ENCODE measurements around the gene SCAANT1.
A peak's percentile ranks its signal among the peaks of the same experiment; 100 is the strongest.

SCAANT1 gene

DNA sequence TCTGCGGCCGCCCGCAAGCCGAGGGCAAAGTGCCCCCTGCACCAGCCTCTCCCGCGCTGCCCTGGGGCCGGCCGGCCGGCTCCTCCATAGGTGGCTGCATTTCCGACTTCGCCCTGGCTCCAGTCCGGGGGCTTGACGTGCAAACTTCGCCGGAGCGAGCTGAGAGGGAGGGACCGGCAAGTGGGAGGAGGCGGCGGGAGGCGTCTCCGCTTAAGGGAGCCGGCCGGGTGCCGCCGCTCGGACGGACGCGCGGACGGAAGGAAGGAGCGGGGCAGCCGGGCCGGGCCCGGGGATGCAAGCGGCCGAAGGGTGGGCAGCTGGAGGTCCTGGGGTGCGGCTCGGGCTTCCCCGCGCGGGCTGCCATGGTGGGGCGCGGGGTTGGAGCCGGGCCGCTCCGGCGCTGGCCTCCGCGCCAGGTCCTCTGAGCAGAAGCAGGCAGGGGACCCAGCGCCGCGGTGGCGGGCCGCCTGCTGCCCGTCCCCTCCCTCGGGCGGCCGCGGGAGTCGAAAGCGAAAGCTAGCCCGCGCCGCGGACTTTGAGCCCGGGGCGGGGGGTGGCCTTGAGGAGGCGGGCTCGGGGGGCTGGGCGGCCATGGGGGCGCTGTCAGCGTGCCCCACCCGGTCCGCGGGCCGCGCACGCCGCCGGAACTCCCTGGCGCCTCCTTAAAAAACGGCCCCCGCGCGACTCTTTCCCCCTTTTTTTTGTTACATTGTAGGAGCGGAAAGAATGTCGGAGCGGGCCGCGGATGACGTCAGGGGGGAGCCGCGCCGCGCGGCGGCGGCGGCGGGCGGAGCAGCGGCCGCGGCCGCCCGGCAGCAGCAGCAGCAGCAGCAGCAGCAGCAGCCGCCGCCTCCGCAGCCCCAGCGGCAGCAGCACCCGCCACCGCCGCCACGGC, at the start of gene SCAANT1:
SCAANT1 (minus strand) TSS at position 511 of the 895 bp plus-strand sequence.
- TF ChIP-seq, protein P1, sequence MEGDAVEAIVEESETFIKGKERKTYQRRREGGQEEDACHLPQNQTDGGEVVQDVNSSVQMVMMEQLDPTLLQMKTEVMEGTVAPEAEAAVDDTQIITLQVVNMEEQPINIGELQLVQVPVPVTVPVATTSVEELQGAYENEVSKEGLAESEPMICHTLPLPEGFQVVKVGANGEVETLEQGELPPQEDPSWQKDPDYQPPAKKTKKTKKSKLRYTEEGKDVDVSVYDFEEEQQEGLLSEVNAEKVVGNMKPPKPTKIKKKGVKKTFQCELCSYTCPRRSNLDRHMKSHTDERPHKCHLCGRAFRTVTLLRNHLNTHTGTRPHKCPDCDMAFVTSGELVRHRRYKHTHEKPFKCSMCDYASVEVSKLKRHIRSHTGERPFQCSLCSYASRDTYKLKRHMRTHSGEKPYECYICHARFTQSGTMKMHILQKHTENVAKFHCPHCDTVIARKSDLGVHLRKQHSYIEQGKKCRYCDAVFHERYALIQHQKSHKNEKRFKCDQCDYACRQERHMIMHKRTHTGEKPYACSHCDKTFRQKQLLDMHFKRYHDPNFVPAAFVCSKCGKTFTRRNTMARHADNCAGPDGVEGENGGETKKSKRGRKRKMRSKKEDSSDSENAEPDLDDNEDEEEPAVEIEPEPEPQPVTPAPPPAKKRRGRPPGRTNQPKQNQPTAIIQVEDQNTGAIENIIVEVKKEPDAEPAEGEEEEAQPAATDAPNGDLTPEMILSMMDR (IDR thresholded peaks at IDR 0.05; ENCODE audit: low read depth, low read length): no peak
- peak; percentile 91 for DNase-seq (ENCODE audit: low read depth, low spot score)
- in situ Hi-C loops (cut with HindIII; ENCODE audit: low sequenced_read_pairs): no loop called here
- peak within 1 kb of the TSS; percentile 68 for H3K4me3 ChIP-seq (ENCODE audit: low read depth, low read length)

- in situ Hi-C loops (cut with HindIII; ENCODE audit: low sequenced_read_pairs): no loop called here
- peak; percentile 56 for DNase-seq (ENCODE audit: low read depth, low spot score)
- TF ChIP-seq, protein P1 (IDR thresholded peaks at IDR 0.05; ENCODE audit: low read depth, low read length): peak; percentile 67
- H3K4me3 ChIP-seq (ENCODE audit: low read depth, low read length): no peak overlapping the region
Measured at GRCh38 chr3:63961891-63962290, 49.7 kb upstream of the SCAANT1 start.

- in situ Hi-C loops (cut with HindIII; ENCODE audit: low sequenced_read_pairs): no loop called here
- TF ChIP-seq, protein P1 (IDR thresholded peaks at IDR 0.05; ENCODE audit: low read depth, low read length): no peak
- DNase-seq (ENCODE audit: low read depth, low spot score): peak; percentile 74
- no peak overlapping the region for H3K4me3 ChIP-seq (ENCODE audit: low read depth, low read length)
Measured at GRCh38 chr3:63960048-63960711, 48.0 kb upstream of the SCAANT1 start.

DNA sequence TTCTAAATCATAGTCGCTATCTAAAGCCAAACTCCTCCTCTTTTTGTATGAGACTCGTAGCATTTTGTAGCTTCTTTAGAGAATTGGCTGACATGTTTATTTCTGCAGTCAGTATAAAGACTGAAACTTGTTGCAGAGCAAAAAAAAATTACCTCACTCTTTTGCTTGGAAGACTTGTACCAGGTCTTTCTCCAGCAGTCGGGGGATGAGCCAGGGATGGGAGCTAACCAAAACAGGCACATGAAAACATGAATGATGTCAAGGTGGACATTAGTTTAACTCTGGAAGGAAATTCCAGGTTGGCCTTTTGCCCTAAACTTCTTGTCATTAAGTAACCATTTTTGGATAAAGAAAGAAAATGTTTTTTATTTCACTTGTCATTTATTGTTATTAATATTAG, 47.0 kb upstream of the SCAANT1 start:
- no peak for DNase-seq (ENCODE audit: low read depth, low spot score)
- no peak overlapping the region for H3K4me3 ChIP-seq (ENCODE audit: low read depth, low read length)
- in situ Hi-C loops (cut with HindIII; ENCODE audit: low sequenced_read_pairs): no loop called here
- TF ChIP-seq, protein P1 (IDR thresholded peaks at IDR 0.05; ENCODE audit: low read depth, low read length): no peak

GRCh38 chr3:63955830-63956545, 43.8 kb upstream of the SCAANT1 start:
- TF ChIP-seq, protein P1 (IDR thresholded peaks at IDR 0.05; ENCODE audit: low read depth, low read length): no peak
- no peak overlapping the region for H3K4me3 ChIP-seq (ENCODE audit: low read depth, low read length)
- in situ Hi-C loops (cut with HindIII; ENCODE audit: low sequenced_read_pairs): no loop called here
- DNase-seq (ENCODE audit: low read depth, low spot score): no peak

DNA sequence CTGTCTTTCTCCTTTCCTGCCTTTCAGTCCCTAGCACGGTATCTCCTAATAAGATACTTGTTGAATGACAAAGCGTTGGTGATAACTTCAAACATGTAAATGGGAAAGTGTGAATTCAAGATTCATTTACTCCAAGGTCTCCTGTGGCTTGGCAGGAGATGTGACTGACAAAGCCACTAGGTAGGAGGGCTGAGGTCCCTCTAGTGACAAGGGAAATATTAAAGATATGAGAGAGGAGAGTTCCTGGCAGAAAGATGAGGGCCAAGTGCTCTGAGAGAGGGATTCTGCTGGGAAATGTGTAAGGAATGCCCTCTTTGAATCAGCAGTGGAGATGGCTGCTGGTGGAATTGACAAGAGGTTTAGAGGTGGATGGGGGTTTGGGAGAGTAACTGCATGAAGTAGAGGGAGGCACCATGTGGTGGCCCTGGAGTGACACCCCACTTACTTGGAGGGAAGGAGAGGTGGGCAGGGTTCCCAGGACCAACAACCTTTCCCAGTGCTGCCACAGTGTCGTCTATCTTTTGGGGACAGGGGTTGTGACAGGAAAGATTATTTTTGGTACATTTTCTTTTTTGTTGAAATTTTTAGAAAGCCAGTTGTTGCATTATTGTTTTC, 43.0 kb upstream of the SCAANT1 start:
- no peak overlapping the region for H3K4me3 ChIP-seq (ENCODE audit: low read depth, low read length)
- no peak for DNase-seq (ENCODE audit: low read depth, low spot score)
- in situ Hi-C loops (cut with HindIII; ENCODE audit: low sequenced_read_pairs): no loop called here
- TF ChIP-seq, protein P1 (IDR thresholded peaks at IDR 0.05; ENCODE audit: low read depth, low read length): no peak

All from astrocyte of the spinal cord (primary cell).